HG02973 (cell line): Measurements from ENCODE around the gene ATAD3A.
"Not testable (repeated sequence)": the region's sequence is repeated elsewhere in the genome, so short reads cannot be mapped to it uniquely, and the experiment has no call there.

Experiments used
- ATAC-seq: cut with Tn5 transposase; IDR thresholded peaks from one replicate; pipeline ENCODE4 v1.9.1; 2021; ENCODE audit warnings: moderate library complexity; ENCODE audit not compliant: unreplicated experiment

ATAD3A gene

DNA sequence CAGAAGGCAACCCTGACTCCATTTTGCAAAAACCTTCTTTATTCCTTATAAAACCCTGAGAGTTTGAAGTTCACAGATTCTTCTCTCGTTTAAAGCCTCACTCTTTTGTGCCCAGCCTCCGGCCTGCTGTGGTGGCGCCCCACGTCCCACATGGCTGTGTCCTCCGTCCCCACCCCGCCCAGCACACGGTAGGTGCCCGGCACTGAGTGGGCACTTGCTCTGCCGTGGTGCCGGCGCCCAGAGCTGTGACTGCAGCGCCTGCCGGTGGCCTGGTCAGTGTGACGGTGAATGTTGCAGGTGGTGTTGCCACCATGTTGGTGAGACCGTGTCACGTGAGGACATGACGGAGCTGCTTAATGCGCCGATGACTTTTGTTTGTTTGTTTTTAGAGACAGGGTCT is 9.4 kb downstream of the ATAD3A start:
- no peak for ATAC-seq

DNA sequence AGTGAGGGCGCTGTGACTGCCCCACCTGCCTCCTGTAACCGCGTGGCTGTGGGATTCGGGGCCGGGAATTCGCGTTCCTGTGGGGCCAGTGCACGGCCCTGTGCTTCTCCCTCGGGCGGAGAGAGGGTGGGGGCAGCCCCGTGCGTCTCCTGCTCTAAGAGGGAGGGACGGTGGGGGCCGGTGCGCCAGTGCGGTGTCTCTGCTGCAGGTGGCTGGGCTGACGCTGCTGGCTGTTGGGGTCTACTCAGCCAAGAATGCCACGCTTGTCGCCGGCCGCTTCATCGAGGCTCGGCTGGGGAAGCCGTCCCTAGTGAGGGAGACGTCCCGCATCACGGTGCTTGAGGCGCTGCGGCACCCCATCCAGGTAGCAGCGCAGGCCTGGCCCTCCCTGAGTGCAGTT is 10.6 kb downstream of the ATAD3A start:
- ATAC-seq: not testable (repeated sequence)

DNA sequence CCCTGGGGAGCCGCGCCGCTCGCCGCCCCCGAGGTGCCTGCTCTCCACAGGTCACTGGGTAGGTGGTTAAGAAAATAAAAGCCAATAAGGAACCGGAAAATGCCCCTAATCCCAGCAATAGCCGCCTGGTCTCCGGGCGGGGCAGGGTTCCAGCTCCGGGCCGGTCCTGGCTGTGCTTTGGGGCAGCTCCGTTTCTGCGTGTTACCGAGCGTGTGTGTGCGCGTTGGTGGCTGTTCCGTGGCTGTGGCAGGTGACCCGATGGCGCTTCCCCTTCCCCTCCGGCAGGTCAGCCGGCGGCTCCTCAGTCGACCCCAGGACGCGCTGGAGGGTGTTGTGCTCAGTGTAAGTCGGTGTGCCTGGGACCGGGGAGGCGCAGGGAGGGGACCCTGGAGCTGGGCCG is 11.3 kb downstream of the ATAD3A start:
- ATAC-seq: not testable (repeated sequence)

DNA sequence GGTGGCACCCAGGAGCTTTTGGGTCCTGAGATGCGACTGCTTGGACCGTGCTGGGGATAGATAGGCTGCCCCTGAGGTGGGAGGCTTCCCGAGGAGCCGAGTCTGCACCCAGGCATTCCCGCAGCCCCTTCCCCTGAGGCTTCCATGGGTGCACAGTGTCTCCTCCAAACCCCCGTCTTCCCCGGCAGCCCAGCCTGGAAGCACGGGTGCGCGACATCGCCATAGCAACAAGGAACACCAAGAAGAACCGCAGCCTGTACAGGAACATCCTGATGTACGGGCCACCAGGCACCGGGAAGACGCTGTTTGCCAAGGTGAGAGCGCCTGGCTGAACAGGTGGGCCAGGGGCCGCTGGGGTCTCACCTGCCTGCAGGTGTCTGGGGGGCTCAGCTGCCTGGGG is 11.7 kb downstream of the ATAD3A start:
- not testable (repeated sequence) for ATAC-seq

DNA sequence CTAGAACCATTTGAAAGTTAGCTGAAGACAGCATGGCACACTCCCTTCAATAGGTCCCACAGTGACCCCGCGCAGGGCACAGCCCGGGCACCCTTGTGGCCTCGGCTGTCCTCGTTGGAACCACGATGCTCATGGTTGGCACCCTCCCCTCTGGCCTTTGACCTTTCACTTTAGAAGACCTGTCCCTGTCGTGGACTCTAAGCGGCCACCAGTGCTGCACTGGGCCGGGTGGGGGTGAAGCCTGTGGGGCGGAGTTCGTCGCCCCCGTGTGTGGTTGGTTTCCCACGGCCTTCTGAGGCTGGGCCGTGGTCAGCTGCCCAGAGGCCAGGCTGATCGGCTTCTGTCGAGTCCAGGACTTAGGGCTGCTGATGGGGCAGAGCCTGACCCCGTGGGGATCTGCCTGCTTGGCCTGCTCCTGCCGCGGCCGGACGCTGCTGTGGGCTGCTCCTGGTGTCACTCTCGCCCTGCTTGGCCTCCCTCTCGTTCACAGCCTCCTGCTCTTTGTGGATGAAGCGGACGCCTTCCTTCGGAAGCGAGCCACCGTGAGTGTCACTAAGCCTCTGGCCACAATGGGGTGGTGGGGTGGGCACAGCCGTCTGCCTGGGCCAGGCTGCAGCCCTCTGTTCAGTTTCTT is 12.9 kb downstream of the ATAD3A start:
- ATAC-seq: not testable (repeated sequence)

DNA sequence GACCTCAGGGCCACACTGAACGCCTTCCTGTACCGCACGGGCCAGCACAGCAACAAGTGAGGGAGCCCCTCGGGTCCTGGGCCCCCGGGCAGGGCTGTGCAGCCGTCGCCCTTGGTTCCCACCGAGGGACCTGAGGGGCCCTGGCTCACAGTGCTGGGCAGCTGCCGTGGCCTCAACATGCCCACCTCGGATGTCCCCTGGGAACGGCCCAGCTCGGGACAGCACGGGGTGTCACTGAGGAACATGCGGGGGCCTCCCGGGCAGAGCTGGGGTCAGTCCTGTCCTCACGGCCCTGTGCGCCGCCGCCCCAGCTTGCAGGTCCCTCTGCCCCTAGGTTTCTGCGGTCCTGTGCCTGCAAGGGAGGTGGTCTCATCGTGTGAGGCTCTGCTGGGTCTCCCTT is 14.5 kb downstream of the ATAD3A start:
- not testable (repeated sequence) for ATAC-seq

DNA sequence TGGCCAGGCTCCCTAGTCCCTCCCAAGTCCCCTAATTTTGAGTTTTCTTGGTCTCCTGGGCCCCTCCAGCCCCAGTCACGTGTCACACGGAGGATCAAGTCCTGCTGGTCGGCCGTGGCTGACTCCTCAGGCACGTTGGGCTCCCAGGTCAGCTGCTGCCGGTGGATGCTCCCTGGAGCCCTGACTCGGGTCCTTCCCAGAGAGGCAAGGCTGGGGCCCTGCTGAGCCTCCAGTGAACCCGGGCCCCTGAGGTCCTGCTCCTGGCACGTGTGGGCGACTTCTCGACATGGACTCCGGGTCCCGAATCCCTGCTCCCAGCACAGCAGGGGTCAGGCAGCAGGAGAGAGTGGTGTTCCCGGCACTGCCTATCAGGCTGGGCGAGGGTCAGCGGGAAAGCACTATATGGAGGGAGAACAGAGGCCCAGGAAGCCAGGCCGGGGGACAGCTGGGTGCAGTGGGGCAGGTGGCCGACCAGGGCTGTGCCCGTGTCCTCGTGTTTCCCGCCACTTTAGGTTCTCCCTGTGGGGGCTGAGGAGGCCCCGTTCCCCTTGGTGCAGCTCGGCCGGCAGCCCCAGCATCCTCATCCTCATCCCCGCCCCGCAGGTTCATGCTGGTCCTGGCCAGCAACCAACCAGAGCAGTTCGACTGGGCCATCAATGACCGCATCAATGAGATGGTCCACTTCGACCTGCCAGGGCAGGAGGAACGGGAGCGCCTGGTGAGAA is 15.3 kb downstream of the ATAD3A start:
- ATAC-seq: no peak

DNA sequence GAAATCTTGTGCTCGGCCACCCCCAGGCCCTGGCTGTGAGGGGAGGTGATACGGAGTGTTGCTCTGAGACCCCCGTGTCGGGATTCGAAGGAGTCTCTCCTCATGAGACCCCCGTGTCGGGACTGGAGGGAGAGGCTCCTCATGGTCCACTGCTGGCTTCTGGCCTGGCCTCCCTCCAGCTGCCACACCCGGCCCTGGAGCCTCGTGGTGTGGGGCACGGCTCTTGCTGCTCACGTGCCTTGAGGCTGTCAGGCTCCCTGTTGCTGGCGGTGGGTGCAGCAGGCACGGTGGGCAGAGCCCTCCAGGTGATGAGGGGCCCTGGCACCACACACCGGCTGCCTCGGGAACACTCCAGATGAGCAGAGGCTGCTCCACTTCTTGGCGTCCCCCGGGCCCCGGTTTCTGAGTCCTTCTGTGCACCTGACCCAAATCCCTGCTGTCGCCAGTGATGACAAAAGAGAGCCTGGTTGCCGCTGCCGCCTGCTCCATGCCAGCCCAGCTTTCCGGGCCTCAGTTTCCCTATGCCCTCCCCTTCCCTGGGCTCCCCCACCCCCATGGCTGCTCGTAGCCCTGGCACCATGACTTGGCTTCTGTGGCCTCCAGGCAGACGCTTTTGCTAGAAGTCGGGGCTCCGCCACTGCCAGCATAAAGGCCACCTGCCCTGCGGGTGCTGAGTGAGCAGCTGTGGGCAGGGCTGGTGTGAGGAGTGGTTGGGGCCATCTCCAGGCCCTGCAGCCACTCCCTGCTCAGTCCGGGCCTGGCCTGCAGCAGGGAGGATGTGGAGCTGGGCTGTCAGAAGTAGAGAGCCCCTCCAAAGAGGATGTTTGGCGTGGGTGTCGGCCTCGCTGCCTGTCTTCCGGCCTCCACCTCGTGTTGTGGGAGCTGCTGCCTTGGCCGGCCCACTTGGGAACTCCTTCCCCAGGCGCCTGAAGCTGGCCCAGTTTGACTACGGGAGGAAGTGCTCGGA is 16.6 kb downstream of the ATAD3A start:
- ATAC-seq: no peak

DNA sequence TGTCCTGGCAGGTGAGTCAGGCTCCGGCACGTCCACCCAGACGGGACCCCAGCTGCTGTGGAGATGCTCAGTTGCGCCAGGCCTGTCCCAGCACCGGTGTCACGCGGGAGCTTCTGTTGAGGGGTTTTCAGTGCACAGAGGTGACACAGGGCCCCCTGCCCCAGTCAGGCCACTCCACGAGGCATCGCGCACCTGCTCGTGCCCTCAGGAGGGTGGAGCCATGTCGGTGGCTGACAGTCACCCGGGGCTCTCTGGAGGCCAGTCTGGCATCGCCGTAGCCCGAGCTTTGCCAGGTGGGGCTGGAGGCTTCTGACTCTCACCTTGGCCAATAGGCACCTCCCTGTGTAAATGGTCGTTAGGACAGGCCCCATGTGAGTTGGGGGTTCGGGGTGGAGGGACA is 17.4 kb downstream of the ATAD3A start:
- ATAC-seq: no peak

DNA sequence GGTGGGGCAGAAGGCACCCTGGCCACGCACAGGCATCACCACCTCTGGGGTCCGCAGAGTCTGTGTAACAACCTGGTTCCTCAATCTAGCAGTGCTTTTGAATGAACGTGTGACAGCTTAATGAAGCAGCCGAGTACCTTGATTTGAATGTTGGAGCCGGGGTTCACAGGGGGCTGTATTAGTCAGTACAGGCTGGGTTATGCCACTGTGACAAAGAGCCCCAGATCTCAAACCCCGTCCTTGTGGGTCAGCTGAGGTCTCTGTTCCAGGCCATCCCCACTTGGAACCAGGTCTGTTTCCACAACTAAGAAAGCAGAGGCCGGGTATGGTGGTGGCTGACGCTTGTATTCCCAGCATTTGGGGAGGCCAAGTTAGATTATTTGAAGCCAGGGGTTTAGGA is 18.0 kb downstream of the ATAD3A start:
- ATAC-seq: no peak

DNA sequence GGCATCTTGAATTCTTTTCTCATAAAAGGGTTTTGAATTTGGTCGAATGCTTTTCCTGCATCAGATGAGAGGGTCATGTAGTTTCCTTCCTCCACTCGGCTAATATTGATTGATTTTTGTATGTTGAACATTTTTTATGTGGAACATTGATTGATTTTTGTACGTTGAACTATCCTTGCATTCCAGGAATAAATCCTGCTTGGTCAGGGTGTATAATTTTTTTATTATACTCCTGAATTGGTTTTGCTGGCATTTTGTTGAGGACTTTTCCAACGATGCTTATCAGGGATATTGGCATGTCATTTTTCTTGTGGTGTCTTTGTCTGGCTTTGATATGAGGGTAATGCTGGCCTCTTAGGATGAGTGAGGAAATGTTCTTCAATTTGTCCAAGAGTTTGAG is 20.0 kb downstream of the ATAD3A start:
- ATAC-seq: no peak

DNA sequence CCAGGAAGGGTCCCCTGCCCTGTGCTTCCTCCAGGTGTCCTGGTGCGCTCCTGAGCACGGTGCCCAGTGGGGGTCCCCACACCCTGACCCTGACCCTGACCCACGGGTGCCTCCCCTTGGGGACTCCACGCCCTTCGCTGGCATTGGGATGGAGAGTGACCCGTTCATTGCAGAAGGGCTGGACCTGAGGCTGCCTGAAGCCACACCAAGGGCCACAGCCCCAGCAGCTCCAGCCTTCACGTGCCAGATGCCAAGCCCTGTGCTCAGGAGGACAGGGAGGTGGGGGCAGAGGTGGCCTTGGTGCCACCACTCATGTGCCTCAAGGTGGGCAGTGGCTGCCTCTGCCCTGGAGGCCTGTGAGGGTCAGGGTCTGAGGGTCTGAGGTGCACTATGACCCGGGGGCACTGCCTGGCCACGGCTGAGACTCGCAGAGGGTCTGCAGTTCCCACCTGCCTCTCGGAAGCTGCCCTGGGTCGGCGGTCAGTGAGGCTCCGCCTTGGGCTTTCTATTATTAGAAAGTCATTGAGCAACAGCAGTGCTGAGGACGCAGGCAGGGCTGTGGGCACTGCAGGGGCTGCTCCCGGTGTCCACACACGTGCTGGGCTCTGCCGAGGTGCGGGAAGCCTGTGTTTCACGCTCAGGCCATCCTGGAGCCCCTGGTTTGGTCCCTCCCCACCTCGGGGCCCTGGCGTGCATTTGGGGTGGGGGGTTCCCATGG is 21.4 kb downstream of the ATAD3A start:
- ATAC-seq: not testable (repeated sequence)

DNA sequence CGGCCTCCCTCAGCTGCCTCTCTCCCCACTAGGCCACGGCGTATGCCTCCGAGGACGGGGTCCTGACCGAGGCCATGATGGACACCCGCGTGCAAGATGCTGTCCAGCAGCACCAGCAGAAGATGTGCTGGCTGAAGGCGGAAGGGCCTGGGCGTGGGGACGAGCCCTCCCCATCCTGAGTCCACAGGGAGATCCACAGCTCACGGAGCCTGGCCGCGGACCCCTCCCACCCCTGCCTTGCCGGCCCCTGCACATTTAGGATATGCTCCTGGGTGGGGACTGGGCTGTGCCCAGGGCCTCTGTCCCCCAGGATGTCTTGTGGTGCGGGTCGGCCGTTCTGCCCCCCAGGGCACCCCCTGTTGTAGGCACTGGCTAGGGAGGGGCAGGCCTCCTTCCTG is 21.9 kb downstream of the ATAD3A start:
- ATAC-seq: not testable (repeated sequence)

DNA sequence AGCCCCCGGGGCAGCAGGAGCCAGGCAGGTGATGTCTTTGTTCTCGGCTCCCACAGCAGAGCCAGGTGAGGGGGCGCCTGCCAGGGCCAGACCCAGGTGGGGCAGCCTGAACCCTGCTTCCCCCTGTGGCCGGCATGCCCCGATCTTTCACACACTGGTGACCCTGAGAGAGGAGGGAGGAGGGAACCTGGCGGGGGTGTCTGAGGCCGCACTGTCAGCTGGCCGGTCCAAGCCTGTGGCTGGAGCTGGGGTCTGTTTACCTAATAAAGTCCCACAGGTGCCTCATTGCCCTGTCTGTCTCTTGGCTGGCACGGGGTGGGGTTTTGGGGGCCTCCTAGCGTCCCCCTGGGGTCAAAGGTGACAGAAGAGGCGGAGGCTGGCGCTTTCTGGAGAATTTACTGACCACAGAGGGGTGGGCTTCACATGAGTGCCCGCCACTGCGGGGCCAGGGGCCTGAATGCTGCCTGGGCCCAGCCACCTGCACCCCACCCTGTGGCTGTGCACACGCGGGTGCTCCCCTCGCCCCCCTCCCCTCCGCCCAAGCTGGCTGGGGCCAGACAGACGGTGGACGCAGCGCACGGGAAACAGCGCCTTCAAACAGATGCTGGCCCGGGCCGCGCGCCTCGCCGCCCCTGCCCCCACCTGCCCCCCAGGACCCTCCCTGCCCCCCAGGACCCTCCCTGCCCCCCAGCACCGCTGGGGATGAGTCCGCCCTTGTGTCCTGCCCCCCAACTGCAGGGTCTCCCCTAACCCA is 22.6 kb downstream of the ATAD3A start:
- no peak for ATAC-seq

DNA sequence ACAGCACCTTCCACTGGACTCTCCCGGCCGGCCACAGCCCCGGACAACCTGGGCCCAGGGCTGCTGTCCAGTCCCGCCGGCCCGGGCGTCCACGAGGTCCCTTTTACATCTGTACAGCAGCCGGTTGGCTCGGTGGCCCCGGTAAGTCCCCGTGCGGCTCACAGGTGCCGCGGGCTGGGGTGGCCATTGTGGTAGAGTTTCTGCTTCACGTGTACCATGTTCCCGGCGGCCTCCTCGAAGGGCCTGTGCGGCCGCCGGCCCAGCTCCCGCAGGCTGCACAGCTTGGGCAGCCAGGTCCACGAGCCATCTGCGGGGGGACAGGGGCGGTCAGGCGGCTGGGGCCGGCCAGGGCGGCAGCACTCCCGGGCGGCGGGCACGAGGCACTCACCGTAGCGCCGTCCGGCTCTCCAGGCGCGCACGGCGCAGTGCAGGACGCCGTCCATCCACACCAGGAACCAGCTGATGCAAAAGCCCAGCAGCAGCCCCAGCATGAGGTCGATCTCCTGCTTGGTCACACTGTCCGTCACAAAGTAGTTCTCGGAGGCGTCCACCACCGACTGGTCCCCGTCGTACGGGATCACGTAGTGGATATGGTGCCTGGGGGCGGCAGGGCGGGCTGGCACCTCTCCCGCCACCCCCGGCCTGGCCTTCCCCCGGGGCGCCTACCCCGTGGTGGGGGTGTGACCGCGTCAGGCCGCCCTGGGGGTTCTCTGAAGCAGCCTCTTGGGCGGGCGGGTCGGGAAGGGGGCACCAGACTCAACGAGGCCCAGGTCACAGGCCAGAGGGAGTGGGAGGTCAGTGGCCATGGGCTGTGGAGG is 23.4 kb downstream of the ATAD3A start:
- ATAC-seq: no peak

DNA sequence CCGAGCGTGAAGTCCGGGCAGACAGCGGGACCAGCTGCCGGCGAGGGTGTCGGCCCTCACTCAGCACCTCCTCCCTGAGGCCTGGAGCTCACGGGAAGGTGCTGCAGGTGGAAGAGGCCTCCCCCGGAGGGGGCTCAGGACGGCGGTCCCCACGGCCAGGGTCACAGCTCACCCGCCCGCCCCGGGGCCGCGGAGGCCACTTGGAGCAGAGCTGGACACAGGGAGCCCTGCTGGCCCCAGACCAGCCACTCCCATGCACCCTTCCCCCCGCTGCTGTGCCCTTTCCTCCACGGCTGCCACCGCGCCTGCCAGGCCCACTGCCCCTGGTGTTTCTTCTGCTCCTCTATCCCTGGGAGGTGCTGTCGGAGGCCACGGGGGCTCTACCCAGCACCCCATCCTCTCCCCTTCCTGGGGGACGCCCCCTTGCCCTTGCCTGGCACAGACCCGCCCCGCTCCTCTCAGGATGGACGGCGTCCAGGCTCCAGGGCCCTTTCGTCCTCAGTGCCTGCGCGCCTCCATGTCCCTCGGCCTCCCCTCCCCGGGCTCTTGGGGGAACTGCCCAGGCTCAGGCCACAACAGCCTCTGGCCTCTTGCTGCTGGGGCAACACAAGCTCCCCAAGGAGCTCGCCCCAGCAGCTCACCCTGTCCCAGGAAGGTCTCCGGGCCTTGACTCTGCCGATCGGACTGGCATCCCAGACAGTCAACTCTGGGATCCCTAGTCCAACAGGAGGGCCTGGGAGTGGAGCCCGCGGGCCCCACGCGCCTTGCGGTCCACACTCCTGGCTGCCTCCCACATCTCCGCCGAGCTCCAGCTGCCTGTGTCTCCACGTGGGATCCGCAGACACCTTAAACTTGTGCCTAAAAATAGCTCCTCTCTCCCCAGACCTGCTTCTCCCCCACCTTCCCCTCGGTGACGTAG is 24.3 kb downstream of the ATAD3A start:
- ATAC-seq: no peak

DNA sequence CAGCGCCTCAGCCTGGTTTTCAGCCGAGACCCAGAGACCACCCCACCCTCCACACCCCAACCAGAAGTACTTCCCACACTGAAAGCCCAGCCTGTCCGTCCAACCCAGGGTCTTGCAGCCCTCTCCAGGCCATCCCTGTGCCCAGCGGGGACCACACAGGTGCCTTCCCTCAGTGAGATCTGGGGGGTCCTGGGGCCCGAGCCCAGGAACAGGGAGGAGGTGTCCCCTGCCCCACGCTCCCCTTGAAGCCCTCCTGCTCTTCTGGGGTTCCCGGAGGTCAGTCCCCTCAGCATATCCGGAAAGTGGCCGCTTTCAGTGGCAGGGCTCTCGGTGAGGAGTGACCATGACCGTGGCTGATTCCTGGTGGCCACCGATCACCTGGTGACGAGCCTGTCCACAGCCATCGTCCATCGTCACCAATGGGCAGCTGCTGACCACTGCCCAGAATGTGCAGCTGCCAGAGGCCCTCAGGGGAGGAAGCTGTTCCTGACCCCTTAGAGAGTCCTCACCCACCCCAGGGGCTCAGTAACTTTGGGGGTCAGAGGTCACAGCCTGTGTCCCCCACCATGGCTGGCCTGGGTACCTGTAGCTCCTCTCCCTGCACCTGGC is 25.1 kb downstream of the ATAD3A start:
- ATAC-seq: no peak
